OCI-LY3 (cell line): ENCODE measurements around the gene R3HDM4.

Experiments
- CTCF ChIP-seq: fragments of 200-600, 300-600 bp; sonication (generic); IDR thresholded peaks from 2 replicates; pipeline ENCODE4 v1.5.1; 2014; ENCODE audit warnings: antibody characterized with exemption, low read length, low read depth
- EZH2phosphoT487 ChIP-seq: fragments of 200-600 bp; shearing (Covaris generic); IDR thresholded peaks from 2 replicates; pipeline ENCODE4 v1.6.1; 2018; ENCODE audit warnings: antibody characterized with exemption, mixed run types, low read depth

- no peak for TF ChIP-seq CTCF
- no peak for TF ChIP-seq EZH2phosphoT487
These were observed 25.4 kb upstream of the R3HDM4 start for GRCh38 chr19:938233-938923.
